Naive thymus-derived CD4-positive, alpha-beta T cell (primary cell): ENCODE results near the gene NUDT19. TPM values are rescaled to one million over a fixed set of nuclear protein-coding genes. Genes with fewer than 3 reads are reported as not detected.

ENCODE experiments used
- ATAC-seq: fragments of 150-1000 bp; cut with Tn5 transposase; 2 replicates; pipeline ENCODE4 v1.10.0; 2021; ENCODE audit warnings: mild to moderate bottlenecking, moderate library complexity
- CTCF ChIA-PET: fragments of 350-600 bp; sonication (Branson Sonifier 250); formaldehyde crosslinking; loops from one replicate; lab custom pipeline; 2021; ENCODE audit warnings: antibody characterized with exemption; lab: Charles Lee
- POLR2A ChIA-PET: fragments of 350-600 bp; sonication (Branson Sonifier 250); formaldehyde crosslinking; loops from one replicate; lab custom pipeline; 2021; ENCODE audit warnings: antibody characterized with exemption, inconsistent platforms; lab: Charles Lee
- DNase-seq, 9 donors: peaks; one replicate each; pipeline versions ENCODE4 v3.0.0 to v3.0.0-alpha.2; 2020 to 2022; ENCODE audit warnings: mixed read lengths in 1 of 9
- H3K27ac ChIP-seq: one replicate; pipeline ENCODE4 v1.7.0; 2013; ENCODE audit warnings: mild to moderate bottlenecking, low read depth, low read length, moderate library complexity
- H3K27me3 ChIP-seq, 2 donors: one replicate each; pipeline ENCODE4 v1.7.0; 2013; ENCODE audit warnings: low read length in 2 of 2, mild to moderate bottlenecking in 2 of 2, moderate library complexity in 2 of 2; ENCODE audit not compliant: control insufficient read depth in 2 of 2, insufficient read depth in 2 of 2
- H3K36me3 ChIP-seq, 3 experiments: 1 replicate in 2 of 3; 2 replicates in 1 of 3; pipeline ENCODE4 v1.7.0; 2013; ENCODE audit warnings: low read length in 3 of 3, mild to moderate bottlenecking in 3 of 3, moderate library complexity in 1 of 3; ENCODE audit not compliant: insufficient read depth in 3 of 3, control insufficient read depth in 2 of 3
- H3K4me1 ChIP-seq, 2 donors: one replicate each; pipeline ENCODE4 v1.7.0; 2013; ENCODE audit warnings: low read length in 2 of 2, mild to moderate bottlenecking in 2 of 2, moderate library complexity in 1 of 2; ENCODE audit not compliant: control insufficient read depth in 2 of 2, insufficient read depth in 2 of 2
- H3K4me3 ChIP-seq: 2 replicates; pipeline ENCODE4 v1.7.0; 2013; ENCODE audit warnings: mild to moderate bottlenecking, low read length
- H3K9me3 ChIP-seq, 3 experiments: 1 replicate in 2 of 3; 2 replicates in 1 of 3; pipeline ENCODE4 v1.7.0; 2013; ENCODE audit warnings: low read length in 3 of 3; ENCODE audit not compliant: control insufficient read depth in 2 of 3
- H3K27ac Mint-ChIP-seq, 9 donors: one replicate each; pipeline ENCODE4 v1.8.0; 2020 to 2022; ENCODE audit warnings: mixed read lengths in 9 of 9, mild to moderate bottlenecking in 8 of 9, moderate library complexity in 5 of 9, inconsistent platforms in 2 of 9
- H3K27me3 Mint-ChIP-seq, 5 donors: one replicate each; pipeline ENCODE4 v1.8.0; 2021 to 2022; ENCODE audit warnings: mixed read lengths in 5 of 5, mild to moderate bottlenecking in 1 of 5
- H3K36me3 Mint-ChIP-seq, 5 donors: one replicate each; pipeline ENCODE4 v1.8.0; 2020 to 2022; ENCODE audit warnings: mixed read lengths in 5 of 5, mild to moderate bottlenecking in 3 of 5, inconsistent platforms in 1 of 5
- H3K4me1 Mint-ChIP-seq, 7 donors: one replicate each; pipeline ENCODE4 v1.8.0; 2020 to 2022; ENCODE audit warnings: mixed read lengths in 7 of 7, mild to moderate bottlenecking in 3 of 7, inconsistent platforms in 1 of 7
- H3K4me3 Mint-ChIP-seq, 10 donors: one replicate each; pipeline ENCODE4 v1.8.0; 2020 to 2022; ENCODE audit warnings: mild to moderate bottlenecking in 10 of 10, mixed read lengths in 10 of 10, moderate library complexity in 6 of 10, inconsistent platforms in 2 of 10
- H3K9me3 Mint-ChIP-seq, 11 donors: one replicate each; pipeline ENCODE4 v1.8.0; 2020 to 2022; ENCODE audit warnings: mixed read lengths in 11 of 11, mild to moderate bottlenecking in 4 of 11, inconsistent platforms in 1 of 11, moderate library complexity in 1 of 11
- intact Hi-C, 2 donors: fragments of 100-400 bp; cut with micrococcal nuclease; formaldehyde crosslinking; loops; one replicate each; pipeline ENCODE4 v1.15.1; 2023
- polyA plus RNA-seq, 2 donors: library from polyadenylated mRNA; unstranded; fragments of 300-500 nt; fragmentation: Illumina TruSeq; gene quantifications; one replicate each; pipeline ENCODE4 v1.2.3, GENCODE V29; 2021
- total RNA-seq, 6 experiments: library from RNA in 5 of 6; stranded (reverse) in 5 of 6; gene quantifications; 1 replicate in 5 of 6; 2 replicates in 1 of 6; pipeline ENCODE4 v1.2.3 and lab custom pipeline; 2021 to 2026

Gene NUDT19
- total and polyA plus RNA-seq, 7 experiments from 2014 or later, result 2.4 to 17.0 (median 8.9) TPM

DNA sequence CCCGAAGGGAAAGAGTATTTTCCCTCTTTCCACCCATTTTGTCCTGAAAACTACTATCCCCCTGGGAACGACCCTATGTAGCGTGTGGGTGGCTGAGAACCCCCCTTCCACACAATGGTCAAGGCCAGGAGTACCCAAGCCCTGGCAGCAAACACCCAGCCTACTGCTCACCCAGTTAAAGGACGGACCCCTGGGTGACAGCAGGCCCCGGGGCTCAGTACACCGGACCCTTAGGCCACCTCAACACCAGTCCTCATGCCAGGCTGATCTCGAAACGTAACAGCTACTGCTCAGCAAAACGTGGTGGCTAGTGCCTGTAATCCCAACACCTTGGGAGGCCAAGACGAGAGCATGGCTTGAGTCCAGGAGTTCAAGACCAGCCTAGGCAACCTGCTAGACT, 18.0 kb upstream of the NUDT19 start:
- intact Hi-C loops, result loop anchor here in 1 of 2 donors (10.0 kb wide), 1 partner anchor 701 kb away; the partner anchor contains the start of gene CEBPG
- Mint-ChIP-seq H3K4me3 (peak overlapping the region; percentile 63 to 96 (median 95)), H3K27ac (peak overlapping the region in 3 of 9 donors; percentile 69 to 90 (median 70)), H3K9me3 (no peaks in the 10 kb centered on the region), H3K36me3 (peaks cover 0 to 6% (median 0%) of the 10 kb centered on the region in 5 donors), H3K4me1 (peaks cover 37 to 60% (median 51%) of the 10 kb centered on the region in 7 donors), H3K27me3 (peaks cover 6 to 24% (median 8%) of the 10 kb centered on the region in 5 donors)
- POLR2A ChIA-PET, result interaction anchor here (0.6 kb wide), 2 partner anchors 74 to 1686 kb away, joined by 3 read pairs; no protein-coding TSS in a partner anchor
- H3K27ac ChIP-seq, result no peak overlapping the region
- no peak for DNase-seq
- H3K36me3 ChIP-seq, result peaks cover 0 to 5% (median 0%) of the 10 kb centered on the region in 3 experiments
- no peak overlapping the region for H3K4me3 ChIP-seq
- peaks cover 13 to 14% of the 10 kb centered on the region in 2 donors for H3K4me1 ChIP-seq
- no peaks in the 10 kb centered on the region for H3K9me3 ChIP-seq
- CTCF ChIA-PET, result interaction anchor here (0.6 kb wide), 1 partner anchor 91 kb away, joined by 3 read pairs; no protein-coding TSS in a partner anchor
- H3K27me3 ChIP-seq, result no peaks in the 10 kb centered on the region
- ATAC-seq, result no peak

- Histone ChIP-seq H3K4me3 (peak overlapping the region; percentile 97), H3K4me1 (peaks cover 13 to 14% of the 10 kb centered on the region in 2 donors), H3K27me3 (no peaks in the 10 kb centered on the region), H3K36me3 (peaks cover 0 to 3% (median 0%) of the 10 kb centered on the region in 3 experiments), H3K27ac (peak overlapping the region; percentile 67), H3K9me3 (no peaks in the 10 kb centered on the region)
- H3K27me3 Mint-ChIP-seq, result peaks cover 6 to 31% (median 8%) of the 10 kb centered on the region in 5 donors
- no peaks in the 10 kb centered on the region for H3K9me3 Mint-ChIP-seq
- intact Hi-C loops, result loop anchor here (2.0 to 10.0 kb wide), 3 partner anchors 32 to 700 kb away; partner anchors contain the start of gene CEBPG (in 2 of the 2)
- peaks cover 0 to 6% (median 0%) of the 10 kb centered on the region in 5 donors for H3K36me3 Mint-ChIP-seq
- peak overlapping the region; percentile 69 to 90 (median 82) for H3K27ac Mint-ChIP-seq
- POLR2A ChIA-PET, result interaction anchor here (0.6 to 2.2 kb wide), 8 partner anchors 17 to 1686 kb away, joined by 3 to 15 read pairs (median 4); partner anchors contain the start of genes DPY19L3 and NUDT19
- peaks cover 33 to 52% (median 44%) of the 10 kb centered on the region in 7 donors for H3K4me1 Mint-ChIP-seq
- ATAC-seq, result no peak
- CTCF ChIA-PET, result interaction anchor here (0.6 to 1.2 kb wide), 3 partner anchors 17 to 92 kb away, joined by 3 to 5 read pairs (median 4); partner anchors contain the start of gene NUDT19
- peak overlapping the region; percentile 90 to 98 (median 96) for H3K4me3 Mint-ChIP-seq
- DNase-seq, result peak in 2 of 9 donors; percentile 22 to 25
Observed at GRCh38 chr19:32674153-32674930, 17.3 kb upstream of the NUDT19 start.

- Mint-ChIP-seq H3K4me1 (peaks cover 25 to 44% (median 36%) of the 10 kb centered on the region in 7 donors), H3K9me3 (no peaks in the 10 kb centered on the region), H3K27me3 (peaks cover 6 to 35% (median 8%) of the 10 kb centered on the region in 5 donors), H3K27ac (peak within 1 kb of the TSS; percentile 70 to 90 (median 83)), H3K36me3 (peaks cover 0 to 2% (median 0%) of the 10 kb centered on the region in 5 donors), H3K4me3 (peak within 1 kb of the TSS; percentile 90 to 98 (median 96))
- ChIA-PET CTCF (interaction anchor here (1.2 kb wide), 1 partner anchor 16 kb away, joined by 4 read pairs; the partner anchor contains the start of gene NUDT19), POLR2A (interaction anchor here (0.5 to 2.2 kb wide), 11 partner anchors 8 to 502 kb away, joined by 3 to 15 read pairs (median 4); partner anchors contain the start of genes DPY19L3 and NUDT19)
- ATAC-seq (peak; percentile 96), DNase-seq (peak; percentile 96 to 100 (median 98))
- H3K27ac ChIP-seq, result peak within 1 kb of the TSS; percentile 67
- H3K27me3 ChIP-seq, result no peaks in the 10 kb centered on the region
- no peaks in the 10 kb centered on the region for H3K9me3 ChIP-seq
- peaks cover 10 to 14% of the 10 kb centered on the region in 2 donors for H3K4me1 ChIP-seq
- H3K4me3 ChIP-seq, result peak within 1 kb of the TSS; percentile 97
- intact Hi-C loops, result loop anchor here (1.0 to 10.0 kb wide), 16 partner anchors 16 to 700 kb away; partner anchors contain the start of genes CEBPG (in 2 of the 2), DPY19L3 (in 2 of the 2), FAAP24 (in 2 of the 2) and NUDT19 (in 2 of the 2)
- H3K36me3 ChIP-seq, result no peaks in the 10 kb centered on the region
Observed at GRCh38 chr19:32674931-32675719, 16.5 kb upstream of the NUDT19 start, which contains the start of gene ANKRD27. TSS of gene ANKRD27 (minus strand) at chr19:32675180. CDS start at chr19:32659015, 16,165 bp downstream.

DNA sequence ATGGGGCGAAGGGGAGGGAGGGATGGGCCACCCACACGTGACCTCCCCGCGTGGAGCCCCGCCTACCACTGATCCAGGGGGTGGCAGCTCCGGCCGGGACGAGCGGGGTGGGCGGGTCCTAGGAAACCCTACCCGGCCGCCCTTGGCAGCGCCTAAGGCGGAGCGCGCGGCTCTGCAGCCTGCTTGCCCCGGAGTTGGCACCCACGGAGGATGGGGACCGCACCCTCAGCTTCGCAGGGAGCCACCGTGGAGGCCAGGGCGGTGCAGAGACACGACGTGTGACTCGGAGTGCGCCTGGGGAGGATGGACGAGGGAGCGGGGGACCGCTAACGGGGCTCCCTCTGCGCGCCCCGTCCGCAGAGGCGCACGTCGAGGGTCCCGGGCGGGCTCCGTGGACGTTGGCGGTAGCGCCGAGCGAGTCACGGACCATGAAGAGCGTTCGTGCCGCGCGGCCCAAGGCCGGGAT, 15.9 kb upstream of the NUDT19 start, which contains the start of gene RGS9BP:
RGS9BP (plus strand) TSS at position 129 of the 466 bp plus-strand sequence. CDS start 416 bp downstream, outside the sequence.
- peak within 1 kb of the TSS in 8 of 9 donors; percentile 57 to 86 (median 82) for H3K27ac Mint-ChIP-seq
- Histone ChIP-seq H3K4me3 (peak within 1 kb of the TSS; percentile 97), H3K9me3 (no peaks in the 10 kb centered on the region), H3K4me1 (peaks cover 10 to 14% of the 10 kb centered on the region in 2 donors), H3K27ac (peak within 1 kb of the TSS; percentile 67), H3K27me3 (no peaks in the 10 kb centered on the region), H3K36me3 (no peaks in the 10 kb centered on the region)
- H3K36me3 Mint-ChIP-seq, result peaks cover 0 to 2% (median 0%) of the 10 kb centered on the region in 5 donors
- peak in 8 of 9 donors; percentile 47 to 69 (median 58) for DNase-seq
- no peaks in the 10 kb centered on the region for H3K9me3 Mint-ChIP-seq
- H3K4me1 Mint-ChIP-seq, result peaks cover 22 to 41% (median 33%) of the 10 kb centered on the region in 7 donors
- H3K27me3 Mint-ChIP-seq, result peaks cover 6 to 41% (median 8%) of the 10 kb centered on the region in 5 donors
- peak; percentile 54 for ATAC-seq
- POLR2A ChIA-PET, result interaction anchor here (0.5 to 2.2 kb wide), 10 partner anchors 8 to 501 kb away, joined by 3 to 15 read pairs (median 4); partner anchors contain the start of genes DPY19L3 and NUDT19
- peak within 1 kb of the TSS; percentile 87 to 96 (median 92) for H3K4me3 Mint-ChIP-seq
- intact Hi-C loops, result loop anchor here (1.0 to 10.0 kb wide), 16 partner anchors 16 to 699 kb away; partner anchors contain the start of genes CEBPG (in 2 of the 2), DPY19L3 (in 2 of the 2), FAAP24 (in 2 of the 2) and NUDT19 (in 2 of the 2)
- CTCF ChIA-PET, result interaction anchor here (1.2 kb wide), 1 partner anchor 16 kb away, joined by 4 read pairs; the partner anchor contains the start of gene NUDT19

GRCh38 chr19:32676186-32676894, 15.3 kb upstream of the NUDT19 start:
- H3K36me3 Mint-ChIP-seq, result peaks cover 0 to 2% (median 0%) of the 10 kb centered on the region in 5 donors
- no peak overlapping the region for H3K27ac Mint-ChIP-seq
- peak overlapping the region; percentile 97 for H3K4me3 ChIP-seq
- H3K27me3 Mint-ChIP-seq, result peaks cover 6 to 46% (median 8%) of the 10 kb centered on the region in 5 donors
- DNase-seq (peak; percentile 11 to 38 (median 31)), ATAC-seq (no peak)
- peaks cover 10 to 14% of the 10 kb centered on the region in 2 donors for H3K4me1 ChIP-seq
- H3K36me3 ChIP-seq, result no peaks in the 10 kb centered on the region
- H3K9me3 Mint-ChIP-seq, result no peaks in the 10 kb centered on the region
- H3K27ac ChIP-seq, result no peak overlapping the region
- H3K4me1 Mint-ChIP-seq, result peaks cover 22 to 40% (median 33%) of the 10 kb centered on the region in 7 donors
- H3K4me3 Mint-ChIP-seq, result peak overlapping the region in 9 of 10 donors; percentile 87 to 96 (median 92)
- CTCF ChIA-PET, result no interaction called here
- POLR2A ChIA-PET, result interaction anchor here (0.6 to 2.2 kb wide), 6 partner anchors 9 to 501 kb away, joined by 3 to 15 read pairs (median 4); partner anchors contain the start of gene NUDT19
- no peaks in the 10 kb centered on the region for H3K27me3 ChIP-seq
- intact Hi-C loops, result loop anchor here in 1 of 2 donors (5.0 to 10.0 kb wide), 3 partner anchors 329 to 698 kb away; partner anchors contain the start of genes CEBPG and ZNF507
- H3K9me3 ChIP-seq, result no peaks in the 10 kb centered on the region
